GM12878 (cell line): Measurements from ENCODE around the gene LHX2. TPM values are rescaled to one million over a fixed set of nuclear protein-coding genes. Genes with fewer than 3 reads are reported as not detected.

Experiments used
- BHLHE40 ChIP-seq, 2 experiments: fragments of 450-650 bp in 1 of 2; IDR thresholded peaks; 2 replicates each; pipeline ENCODE4 v1.6.1; 2011 to 2017; ENCODE audit warnings: low read depth in 2 of 2, borderline replicate concordance in 1 of 2, improper control_type of control experiment in 1 of 2, low read length in 1 of 2, mild to moderate bottlenecking in 1 of 2
- GABPA ChIP-seq: IDR thresholded peaks from 2 replicates; pipeline ENCODE4 v1.6.1; 2014; ENCODE audit warnings: antibody characterized with exemption, low read depth, mild to moderate bottlenecking, inconsistent platforms
- HDAC6 ChIP-seq: fragments of 200-600 bp; sonication (generic); IDR thresholded peaks from one replicate; pipeline ENCODE4 v1.8.0; 2017; ENCODE audit warnings: antibody characterized with exemption; ENCODE audit not compliant: unreplicated experiment
- IRF4 ChIP-seq: IDR thresholded peaks from 2 replicates; pipeline ENCODE4 v1.6.1; 2011; ENCODE audit warnings: low read depth, low read length
- MEF2A ChIP-seq: IDR thresholded peaks from 2 replicates; pipeline ENCODE4 v1.6.1; 2011; ENCODE audit warnings: low read depth, mild to moderate bottlenecking, low read length, moderate library complexity; ENCODE audit not compliant: insufficient read depth
- NFIC ChIP-seq: IDR thresholded peaks from 2 replicates; pipeline ENCODE4 v1.6.1; 2012; ENCODE audit warnings: low read depth, mild to moderate bottlenecking, inconsistent platforms, low read length, moderate library complexity
- NR2F1 ChIP-seq: fragments of 450-650 bp; conservative IDR thresholded peaks from 2 replicates; pipeline ENCODE4 v1.6.1; 2017; ENCODE audit warnings: mild to moderate bottlenecking
- POLR2AphosphoS2 ChIP-seq: IDR thresholded peaks from 2 replicates; pipeline ENCODE4 v1.6.1; 2011; ENCODE audit warnings: low read depth, mild to moderate bottlenecking, low read length, improper control_type of control experiment, moderate library complexity
- SPI1 ChIP-seq: IDR thresholded peaks from 2 replicates; pipeline ENCODE4 v1.6.1; 2011; ENCODE audit warnings: low read depth, mild to moderate bottlenecking, low read length, moderate library complexity, borderline replicate concordance; ENCODE audit not compliant: insufficient read depth
- STAT1 ChIP-seq: fragments of 450-650 bp; conservative IDR thresholded peaks from 2 replicates; pipeline ENCODE4 v1.6.1; 2014; ENCODE audit warnings: antibody characterized with exemption, mild to moderate bottlenecking
- WRNIP1 ChIP-seq: IDR thresholded peaks from 2 replicates; pipeline ENCODE4 v1.6.1; 2011; ENCODE audit warnings: low read depth, low read length, improper control_type of control experiment, borderline replicate concordance
- ZNF217 ChIP-seq: fragments of 450-650 bp; IDR thresholded peaks from 2 replicates; pipeline ENCODE4 v1.6.1; 2017; ENCODE audit warnings: antibody characterized with exemption, mild to moderate bottlenecking
- polyA plus RNA-seq, 11 experiments: library from polyadenylated mRNA; depleted of rRNA in 4 of 11; unstranded in 6 of 11; stranded (reverse) in 5 of 11; fragments of >200 nt; fragmentation: Nextera tagmentation in 4 of 11; fragmentation: Illumina TruSeq in 1 of 11; extraction: Ambion mirVana in 4 of 11; extraction: Trizol in 1 of 11; gene quantifications; 1 replicate in 1 of 11; 2 replicates in 10 of 11; pipeline versions ENCODE4 v1.2.1 to v1.2.3, GENCODE V29; 2011 to 2016; ENCODE audit warnings: inconsistent platforms in 2 of 11, missing spikeins in 2 of 11, low read depth in 1 of 11
- total RNA-seq, 4 experiments: library from RNA; depleted of rRNA in 3 of 4; stranded (reverse); fragments of >200 nt in 3 of 4; fragmentation: Illumina TruSeq in 1 of 4; extraction: Trizol in 1 of 4; gene quantifications; 2 replicates each; pipeline versions ENCODE4 v1.2.1 to v1.2.3, GENCODE V29; 2013 to 2021
- TF ChIP-seq, protein P1 (sequence below): IDR thresholded peaks from 2 replicates; pipeline ENCODE4 v1.6.1; 2012; ENCODE audit warnings: low read length, inconsistent platforms
- TF ChIP-seq, protein P2 (sequence below): IDR thresholded peaks from 2 replicates; pipeline ENCODE4 v1.6.1; 2012; ENCODE audit warnings: mild to moderate bottlenecking, low read depth, low read length
- TF ChIP-seq, protein P3 (sequence below): fragments of 450-650 bp; IDR thresholded peaks from 2 replicates; pipeline ENCODE4 v1.6.1; 2017; ENCODE audit warnings: mild to moderate bottlenecking, moderate library complexity
- TF ChIP-seq, protein P4 (sequence below): fragments of 450-650 bp; formaldehyde crosslinking; IDR thresholded peaks from 2 replicates; pipeline ENCODE4 v1.4.0; 2022; ENCODE audit warnings: mild to moderate bottlenecking, moderate library complexity

Gene LHX2
- total and polyA plus RNA-seq, 10 of the 15 experiments (the other 5 are each of a cell fraction or from before 2014, with no cell fraction given), result 0.82 to 69.8 (median 5.3) TPM

DNA sequence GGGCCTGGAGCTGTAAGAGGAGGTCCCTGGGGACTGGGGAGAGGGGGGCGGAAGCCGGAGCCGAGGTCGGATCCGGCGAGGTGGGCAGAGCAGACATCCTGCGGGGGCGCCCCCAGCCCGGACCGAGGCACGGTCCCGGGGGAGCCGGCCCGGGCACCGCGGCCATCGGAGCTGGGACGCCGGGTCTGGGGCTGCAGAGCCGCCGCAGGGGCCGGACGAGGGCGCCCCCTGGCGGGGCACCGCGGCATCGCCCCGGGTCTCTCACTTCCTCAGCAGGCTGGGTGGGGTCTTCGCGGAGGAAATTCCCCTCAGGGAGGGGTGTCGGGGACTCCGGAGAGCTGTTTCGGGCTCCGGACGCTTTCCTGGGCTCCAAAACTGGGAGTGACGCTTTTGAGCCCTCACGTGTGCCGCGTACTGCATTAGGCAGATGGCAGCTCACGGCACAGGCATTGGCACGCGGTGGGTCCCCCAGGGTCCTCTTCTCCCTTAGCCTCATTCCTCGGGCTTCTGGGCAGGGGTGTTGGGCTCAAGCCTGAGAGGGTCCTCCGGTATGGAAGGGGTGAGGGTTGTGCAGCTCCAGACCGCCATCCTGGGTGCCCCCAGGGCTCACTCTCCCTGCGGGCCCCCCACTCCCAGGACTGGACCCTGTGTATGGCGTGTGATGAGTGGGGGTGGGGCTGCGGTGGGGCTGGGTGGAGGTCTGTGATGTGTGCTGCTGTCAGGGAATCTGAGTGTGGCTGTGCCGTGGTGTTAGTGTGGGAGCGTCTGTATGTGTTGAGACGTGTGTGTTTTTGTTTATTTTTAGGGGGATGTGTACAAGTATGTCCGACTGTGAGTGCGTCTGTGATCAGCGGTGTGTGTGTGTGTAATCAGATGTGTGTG, 29.6 kb downstream of the LHX2 start (continued):
- TF ChIP-seq, protein P1, sequence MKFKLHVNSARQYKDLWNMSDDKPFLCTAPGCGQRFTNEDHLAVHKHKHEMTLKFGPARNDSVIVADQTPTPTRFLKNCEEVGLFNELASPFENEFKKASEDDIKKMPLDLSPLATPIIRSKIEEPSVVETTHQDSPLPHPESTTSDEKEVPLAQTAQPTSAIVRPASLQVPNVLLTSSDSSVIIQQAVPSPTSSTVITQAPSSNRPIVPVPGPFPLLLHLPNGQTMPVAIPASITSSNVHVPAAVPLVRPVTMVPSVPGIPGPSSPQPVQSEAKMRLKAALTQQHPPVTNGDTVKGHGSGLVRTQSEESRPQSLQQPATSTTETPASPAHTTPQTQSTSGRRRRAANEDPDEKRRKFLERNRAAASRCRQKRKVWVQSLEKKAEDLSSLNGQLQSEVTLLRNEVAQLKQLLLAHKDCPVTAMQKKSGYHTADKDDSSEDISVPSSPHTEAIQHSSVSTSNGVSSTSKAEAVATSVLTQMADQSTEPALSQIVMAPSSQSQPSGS, result no peak
- no peak for TF ChIP-seq GABPA
- no peak for TF ChIP-seq WRNIP1
- TF ChIP-seq NR2F1, result peak; percentile 66
- TF ChIP-seq MEF2A, result no peak
- TF ChIP-seq HDAC6, result no peak
- TF ChIP-seq, protein P2, sequence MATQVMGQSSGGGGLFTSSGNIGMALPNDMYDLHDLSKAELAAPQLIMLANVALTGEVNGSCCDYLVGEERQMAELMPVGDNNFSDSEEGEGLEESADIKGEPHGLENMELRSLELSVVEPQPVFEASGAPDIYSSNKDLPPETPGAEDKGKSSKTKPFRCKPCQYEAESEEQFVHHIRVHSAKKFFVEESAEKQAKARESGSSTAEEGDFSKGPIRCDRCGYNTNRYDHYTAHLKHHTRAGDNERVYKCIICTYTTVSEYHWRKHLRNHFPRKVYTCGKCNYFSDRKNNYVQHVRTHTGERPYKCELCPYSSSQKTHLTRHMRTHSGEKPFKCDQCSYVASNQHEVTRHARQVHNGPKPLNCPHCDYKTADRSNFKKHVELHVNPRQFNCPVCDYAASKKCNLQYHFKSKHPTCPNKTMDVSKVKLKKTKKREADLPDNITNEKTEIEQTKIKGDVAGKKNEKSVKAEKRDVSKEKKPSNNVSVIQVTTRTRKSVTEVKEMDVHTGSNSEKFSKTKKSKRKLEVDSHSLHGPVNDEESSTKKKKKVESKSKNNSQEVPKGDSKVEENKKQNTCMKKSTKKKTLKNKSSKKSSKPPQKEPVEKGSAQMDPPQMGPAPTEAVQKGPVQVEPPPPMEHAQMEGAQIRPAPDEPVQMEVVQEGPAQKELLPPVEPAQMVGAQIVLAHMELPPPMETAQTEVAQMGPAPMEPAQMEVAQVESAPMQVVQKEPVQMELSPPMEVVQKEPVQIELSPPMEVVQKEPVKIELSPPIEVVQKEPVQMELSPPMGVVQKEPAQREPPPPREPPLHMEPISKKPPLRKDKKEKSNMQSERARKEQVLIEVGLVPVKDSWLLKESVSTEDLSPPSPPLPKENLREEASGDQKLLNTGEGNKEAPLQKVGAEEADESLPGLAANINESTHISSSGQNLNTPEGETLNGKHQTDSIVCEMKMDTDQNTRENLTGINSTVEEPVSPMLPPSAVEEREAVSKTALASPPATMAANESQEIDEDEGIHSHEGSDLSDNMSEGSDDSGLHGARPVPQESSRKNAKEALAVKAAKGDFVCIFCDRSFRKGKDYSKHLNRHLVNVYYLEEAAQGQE, result no peak
- TF ChIP-seq POLR2AphosphoS2, result no peak
- no peak for TF ChIP-seq IRF4
- peak; percentile 34 to 54; a peak in 2 of 4 replicates for TF ChIP-seq BHLHE40 (IDR thresholded peaks at IDR 0.05; ENCODE audit: borderline replicate concordance in 1 of 2, low read depth in 2 of 2, low read length in 1 of 2)
- TF ChIP-seq ZNF217, result 0 out of 2 replicates have a peak, but pooled peaks have one; percentile 33
- TF ChIP-seq, protein P3, sequence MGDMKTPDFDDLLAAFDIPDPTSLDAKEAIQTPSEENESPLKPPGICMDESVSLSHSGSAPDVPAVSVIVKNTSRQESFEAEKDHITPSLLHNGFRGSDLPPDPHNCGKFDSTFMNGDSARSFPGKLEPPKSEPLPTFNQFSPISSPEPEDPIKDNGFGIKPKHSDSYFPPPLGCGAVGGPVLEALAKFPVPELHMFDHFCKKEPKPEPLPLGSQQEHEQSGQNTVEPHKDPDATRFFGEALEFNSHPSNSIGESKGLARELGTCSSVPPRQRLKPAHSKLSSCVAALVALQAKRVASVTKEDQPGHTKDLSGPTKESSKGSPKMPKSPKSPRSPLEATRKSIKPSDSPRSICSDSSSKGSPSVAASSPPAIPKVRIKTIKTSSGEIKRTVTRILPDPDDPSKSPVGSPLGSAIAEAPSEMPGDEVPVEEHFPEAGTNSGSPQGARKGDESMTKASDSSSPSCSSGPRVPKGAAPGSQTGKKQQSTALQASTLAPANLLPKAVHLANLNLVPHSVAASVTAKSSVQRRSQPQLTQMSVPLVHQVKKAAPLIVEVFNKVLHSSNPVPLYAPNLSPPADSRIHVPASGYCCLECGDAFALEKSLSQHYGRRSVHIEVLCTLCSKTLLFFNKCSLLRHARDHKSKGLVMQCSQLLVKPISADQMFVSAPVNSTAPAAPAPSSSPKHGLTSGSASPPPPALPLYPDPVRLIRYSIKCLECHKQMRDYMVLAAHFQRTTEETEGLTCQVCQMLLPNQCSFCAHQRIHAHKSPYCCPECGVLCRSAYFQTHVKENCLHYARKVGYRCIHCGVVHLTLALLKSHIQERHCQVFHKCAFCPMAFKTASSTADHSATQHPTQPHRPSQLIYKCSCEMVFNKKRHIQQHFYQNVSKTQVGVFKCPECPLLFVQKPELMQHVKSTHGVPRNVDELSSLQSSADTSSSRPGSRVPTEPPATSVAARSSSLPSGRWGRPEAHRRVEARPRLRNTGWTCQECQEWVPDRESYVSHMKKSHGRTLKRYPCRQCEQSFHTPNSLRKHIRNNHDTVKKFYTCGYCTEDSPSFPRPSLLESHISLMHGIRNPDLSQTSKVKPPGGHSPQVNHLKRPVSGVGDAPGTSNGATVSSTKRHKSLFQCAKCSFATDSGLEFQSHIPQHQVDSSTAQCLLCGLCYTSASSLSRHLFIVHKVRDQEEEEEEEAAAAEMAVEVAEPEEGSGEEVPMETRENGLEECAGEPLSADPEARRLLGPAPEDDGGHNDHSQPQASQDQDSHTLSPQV, result peak; percentile 87
- no peak for TF ChIP-seq STAT1
- TF ChIP-seq, protein P4, sequence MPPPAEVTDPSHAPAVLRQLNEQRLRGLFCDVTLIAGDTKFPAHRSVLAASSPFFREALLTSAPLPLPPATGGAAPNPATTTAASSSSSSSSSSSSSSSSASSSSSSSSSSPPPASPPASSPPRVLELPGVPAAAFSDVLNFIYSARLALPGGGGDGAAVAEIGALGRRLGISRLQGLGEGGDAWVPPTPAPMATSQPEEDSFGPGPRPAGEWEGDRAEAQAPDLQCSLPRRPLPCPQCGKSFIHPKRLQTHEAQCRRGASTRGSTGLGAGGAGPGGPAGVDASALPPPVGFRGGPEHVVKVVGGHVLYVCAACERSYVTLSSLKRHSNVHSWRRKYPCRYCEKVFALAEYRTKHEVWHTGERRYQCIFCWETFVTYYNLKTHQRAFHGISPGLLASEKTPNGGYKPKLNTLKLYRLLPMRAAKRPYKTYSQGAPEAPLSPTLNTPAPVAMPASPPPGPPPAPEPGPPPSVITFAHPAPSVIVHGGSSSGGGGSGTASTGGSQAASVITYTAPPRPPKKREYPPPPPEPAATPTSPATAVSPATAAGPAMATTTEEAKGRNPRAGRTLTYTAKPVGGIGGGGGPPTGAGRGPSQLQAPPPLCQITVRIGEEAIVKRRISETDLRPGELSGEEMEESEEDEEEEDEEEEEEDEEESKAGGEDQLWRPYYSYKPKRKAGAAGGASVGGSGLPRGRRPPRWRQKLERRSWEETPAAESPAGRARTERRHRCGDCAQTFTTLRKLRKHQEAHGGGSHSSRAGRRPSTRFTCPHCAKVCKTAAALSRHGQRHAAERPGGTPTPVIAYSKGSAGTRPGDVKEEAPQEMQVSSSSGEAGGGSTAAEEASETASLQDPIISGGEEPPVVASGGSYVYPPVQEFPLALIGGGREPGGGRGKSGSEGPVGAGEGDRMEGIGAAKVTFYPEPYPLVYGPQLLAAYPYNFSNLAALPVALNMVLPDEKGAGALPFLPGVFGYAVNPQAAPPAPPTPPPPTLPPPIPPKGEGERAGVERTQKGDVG (CRISPR knock-in tag), result no peak
- peak; percentile 75 for TF ChIP-seq SPI1
- TF ChIP-seq NFIC, result no peak
